HG02759 (cell line): ENCODE data around the gene MIB1.
"Not testable (repeated sequence)": the region's sequence is repeated elsewhere in the genome, so short reads cannot be mapped to it uniquely, and the experiment has no call there.

Source experiments
- ATAC-seq: cut with Tn5 transposase; IDR thresholded peaks from one replicate; pipeline ENCODE4 v1.9.1; 2021; ENCODE audit warnings: mild to moderate bottlenecking, moderate library complexity; ENCODE audit not compliant: unreplicated experiment

Gene MIB1

DNA sequence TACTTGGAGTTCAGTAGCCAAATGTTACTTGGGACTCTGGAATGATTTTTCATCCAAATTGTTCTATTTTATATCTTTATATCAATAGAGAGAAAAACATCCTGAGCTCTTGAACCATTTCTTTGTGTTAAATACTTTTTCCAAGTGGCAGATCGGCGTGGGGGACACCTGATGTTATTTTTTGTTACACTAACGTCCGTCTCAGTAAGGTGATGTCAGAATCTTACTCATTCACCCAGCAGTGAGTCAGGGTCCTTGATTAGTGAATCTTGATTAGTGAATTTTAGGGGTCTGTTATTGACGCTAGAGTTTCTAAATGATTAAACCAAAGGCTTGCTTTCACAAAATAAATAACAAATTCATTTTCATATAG lies 1.7 kb downstream of the MIB1 start:
- ATAC-seq = no peak

DNA sequence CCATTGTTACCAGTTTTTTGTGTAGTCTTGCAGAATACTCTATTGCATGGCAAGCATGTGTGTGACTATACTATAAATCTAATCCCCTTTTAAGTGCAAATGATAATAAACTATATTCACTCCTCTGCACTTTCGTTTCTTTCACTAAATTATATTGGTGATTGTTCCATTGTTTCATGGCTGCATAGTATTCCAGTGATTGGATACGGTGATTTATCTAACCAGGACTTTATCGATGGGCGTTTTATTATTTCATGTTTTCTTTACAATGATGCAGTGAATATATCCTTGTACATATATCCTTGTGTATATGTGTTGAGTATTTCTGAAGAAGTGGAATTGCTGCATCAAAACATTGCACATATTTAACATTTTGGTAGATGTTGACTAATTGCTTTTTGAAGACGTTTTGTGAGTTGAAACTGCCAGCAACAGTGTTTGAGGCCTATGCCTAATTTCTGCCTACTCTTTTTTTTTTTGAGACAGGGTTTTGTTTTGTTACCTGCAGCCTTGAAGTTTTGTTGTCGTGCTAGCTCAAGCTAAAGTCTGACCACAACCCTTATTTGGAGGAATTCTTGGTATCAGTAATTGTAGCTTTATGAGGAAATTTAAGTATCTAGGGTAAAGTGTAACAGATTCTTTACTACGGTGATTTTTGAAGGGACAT lies 2.7 kb downstream of the MIB1 start:
- no peak for ATAC-seq

DNA sequence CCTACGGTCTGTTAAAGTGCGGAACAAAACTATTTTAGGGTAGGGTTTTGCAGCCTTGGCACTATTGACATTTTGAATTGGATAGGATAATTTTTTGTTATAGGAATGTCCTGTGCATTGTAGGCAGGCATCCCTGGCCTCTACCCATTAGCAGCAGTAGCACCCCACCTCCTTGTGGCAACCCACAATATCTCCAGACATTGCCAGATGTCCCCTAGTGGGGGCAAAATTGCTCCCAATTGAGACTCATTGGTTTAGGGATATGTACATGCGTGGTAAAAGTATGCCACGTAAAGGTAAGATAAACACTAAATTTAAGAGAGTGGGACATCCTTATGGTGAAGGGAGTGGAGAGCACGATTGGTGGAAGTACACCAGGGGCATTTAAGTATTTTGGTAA lies 4.6 kb downstream of the MIB1 start:
- no peak for ATAC-seq

DNA sequence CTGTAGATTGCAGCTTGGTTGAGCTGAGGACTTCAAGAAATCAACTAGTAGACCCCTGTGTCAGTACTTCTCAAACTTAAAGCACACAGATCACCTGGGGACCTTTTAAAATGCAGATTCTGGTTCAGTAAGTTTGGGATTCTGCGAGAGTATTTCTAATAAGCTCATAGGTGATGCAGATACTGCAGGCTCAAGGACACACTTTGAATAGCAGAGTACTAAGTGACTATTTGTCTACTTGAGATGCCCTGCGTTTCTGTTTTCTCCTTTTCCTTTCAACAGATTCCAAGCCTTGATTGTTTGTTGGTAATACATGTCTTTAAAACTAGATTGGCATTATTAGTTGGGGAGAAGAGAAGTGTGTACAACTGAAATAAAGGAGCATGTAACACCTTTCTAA lies 6.7 kb downstream of the MIB1 start:
- ATAC-seq = no peak

DNA sequence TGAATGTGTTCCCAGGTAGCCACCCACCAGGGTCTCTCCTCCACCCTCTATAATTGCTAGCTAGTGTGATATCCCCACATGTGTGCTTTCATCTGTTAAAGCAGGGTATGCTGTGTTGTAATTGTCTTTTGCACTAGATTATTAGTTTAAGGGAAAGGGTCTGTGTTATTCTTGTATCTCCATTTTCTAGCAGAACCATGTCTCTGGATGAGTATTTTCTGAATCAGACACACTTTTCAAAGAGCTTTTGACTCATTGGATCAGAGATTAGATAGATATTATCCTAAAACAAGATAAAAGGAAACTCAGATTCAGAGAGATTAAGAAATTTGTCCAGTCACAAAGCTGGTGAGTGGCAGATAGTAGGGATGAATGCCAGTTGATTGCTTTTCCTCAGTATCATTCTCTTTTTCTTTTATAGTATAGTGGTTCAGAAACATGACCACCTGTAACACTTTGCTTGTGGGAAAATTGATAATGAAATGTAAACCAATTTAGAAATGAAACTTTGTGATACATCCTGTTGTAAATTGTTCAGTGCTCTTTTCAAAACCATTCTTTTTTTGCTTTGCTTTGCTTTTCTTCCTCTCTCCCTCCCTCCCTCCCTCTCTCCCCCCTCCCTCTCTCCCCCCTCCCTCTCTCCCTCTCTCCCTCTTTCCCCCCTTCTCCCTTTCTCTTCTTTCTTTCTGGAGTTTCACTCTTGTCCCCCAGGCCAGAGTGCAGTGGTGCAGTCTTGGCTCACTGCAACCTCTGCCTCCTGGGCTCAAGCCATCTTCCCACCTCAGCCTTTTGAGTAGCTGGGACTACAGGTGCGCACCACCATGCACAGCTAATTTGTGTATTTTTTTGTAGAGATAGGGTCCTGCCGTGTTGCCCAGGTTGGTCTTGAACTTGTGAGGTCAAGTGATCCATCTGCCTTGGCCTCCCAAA lies 7.4 kb downstream of the MIB1 start:
- ATAC-seq = no peak

GRCh38 chr18:21757833-21758232 lies 17.2 kb downstream of the MIB1 start:
- ATAC-seq = no peak

GRCh38 chr18:21759836-21760235 lies 19.2 kb downstream of the MIB1 start:
- ATAC-seq = no peak

DNA sequence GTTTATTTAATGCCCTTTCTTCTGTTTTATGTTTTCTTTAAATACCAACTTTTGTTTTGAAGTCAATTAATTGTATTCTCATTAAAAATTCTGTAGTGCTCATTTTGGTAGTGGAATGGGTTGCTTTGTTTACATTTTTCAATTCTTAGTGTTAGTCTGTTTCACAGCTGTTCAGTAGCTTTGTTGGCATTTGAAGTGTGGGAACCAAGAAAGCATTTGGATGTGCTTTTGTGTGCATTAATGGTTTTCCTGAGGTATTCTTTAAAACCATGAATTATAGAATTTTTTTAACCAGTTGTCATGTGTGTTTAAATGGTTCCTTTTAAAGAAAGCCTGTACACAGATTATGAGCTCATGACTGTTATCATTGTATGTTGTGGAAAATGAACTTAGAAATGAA lies 19.7 kb downstream of the MIB1 start:
- ATAC-seq = no peak

DNA sequence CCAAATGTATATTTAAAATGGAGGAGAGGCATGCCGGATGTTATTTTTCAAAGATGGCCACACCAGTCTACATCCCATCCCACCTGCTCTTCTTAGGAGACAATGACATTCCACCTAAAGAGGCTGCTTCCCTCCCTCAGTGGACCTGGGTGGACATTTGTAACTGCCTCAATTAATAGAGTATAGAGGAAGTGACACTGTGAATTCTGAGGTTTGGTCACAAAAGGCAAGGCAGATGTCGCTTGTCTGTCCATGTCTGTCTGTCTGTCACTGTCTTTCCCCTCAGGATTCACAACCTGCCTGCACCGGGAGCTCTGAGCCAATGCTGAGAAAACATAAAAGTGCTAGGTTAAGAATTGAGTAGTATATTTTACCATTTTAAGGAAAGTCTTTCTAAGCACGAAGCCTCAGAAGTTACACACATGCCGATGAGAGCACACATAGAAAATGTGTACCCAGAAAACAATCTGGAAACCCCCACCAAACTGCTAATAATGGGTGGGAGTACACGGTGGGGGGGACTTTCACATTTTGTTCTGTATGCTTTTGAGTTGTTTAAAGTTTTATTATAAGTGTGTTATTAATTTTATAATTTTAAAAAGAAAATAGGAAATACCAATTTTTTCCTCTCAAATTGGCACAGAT lies 21.0 kb downstream of the MIB1 start:
- no peak for ATAC-seq

DNA sequence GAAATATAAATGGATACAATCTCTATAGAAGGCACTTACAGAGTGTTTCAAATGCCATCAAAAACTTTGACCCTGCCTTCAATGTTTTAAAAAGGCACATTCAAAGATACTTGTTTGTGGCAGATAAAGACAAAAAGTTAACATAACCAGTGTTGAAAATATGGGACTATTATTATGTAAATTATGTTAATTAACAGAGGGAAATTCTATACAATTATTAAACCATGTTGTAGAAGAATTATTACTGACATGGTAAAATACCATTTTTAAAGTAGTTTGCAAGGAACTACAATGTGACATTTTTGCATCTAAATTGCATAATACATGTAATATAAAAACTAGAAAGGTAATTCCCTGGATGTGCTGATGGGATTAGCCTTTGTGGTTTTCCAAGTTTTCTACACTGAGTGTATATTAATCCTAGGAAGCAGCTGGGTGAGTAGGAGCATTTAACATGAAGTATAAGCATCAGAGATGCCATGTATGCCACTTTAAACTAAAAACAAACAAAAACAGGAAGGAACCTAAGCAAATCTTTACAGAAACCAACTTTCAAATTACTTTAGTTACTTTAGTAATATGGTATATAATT lies 21.7 kb downstream of the MIB1 start:
- no peak for ATAC-seq

DNA sequence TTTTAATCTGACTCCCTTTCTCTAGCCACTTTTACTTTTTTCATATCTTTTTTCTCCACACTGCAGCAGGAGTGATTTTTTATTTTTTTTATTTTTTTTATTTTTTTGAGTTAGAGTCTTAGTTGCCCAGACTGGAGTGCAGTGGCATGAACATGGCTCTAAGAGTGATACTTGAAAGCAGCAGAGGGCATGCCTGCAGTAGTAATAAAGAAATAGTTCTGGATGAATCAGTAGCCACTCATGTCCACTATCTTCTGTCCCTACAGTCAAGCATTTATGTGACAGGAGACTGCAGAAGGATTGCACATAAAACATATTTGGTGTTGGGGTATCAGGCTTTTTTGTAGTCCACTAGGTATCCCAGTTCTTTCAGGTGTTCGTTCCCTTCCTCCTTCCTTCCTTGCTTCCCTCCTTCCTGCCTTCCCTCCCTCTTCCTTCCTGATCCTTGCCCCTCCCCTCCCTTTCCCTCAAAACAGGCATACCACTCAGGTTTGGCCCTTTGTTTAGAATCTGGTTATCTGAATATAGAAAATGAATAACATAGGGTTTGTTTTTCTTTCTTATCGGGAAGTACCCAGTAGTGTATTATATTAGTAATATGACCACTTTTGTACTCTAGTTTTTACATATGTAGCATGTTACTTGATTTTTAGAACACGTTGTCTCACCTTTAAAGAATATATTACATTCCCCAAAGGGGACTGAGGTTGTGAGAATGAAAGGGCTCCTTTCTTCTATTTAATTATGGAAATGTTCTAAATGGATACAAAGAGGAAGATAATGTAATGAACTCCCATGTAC lies 23.5 kb downstream of the MIB1 start:
- ATAC-seq = no peak

DNA sequence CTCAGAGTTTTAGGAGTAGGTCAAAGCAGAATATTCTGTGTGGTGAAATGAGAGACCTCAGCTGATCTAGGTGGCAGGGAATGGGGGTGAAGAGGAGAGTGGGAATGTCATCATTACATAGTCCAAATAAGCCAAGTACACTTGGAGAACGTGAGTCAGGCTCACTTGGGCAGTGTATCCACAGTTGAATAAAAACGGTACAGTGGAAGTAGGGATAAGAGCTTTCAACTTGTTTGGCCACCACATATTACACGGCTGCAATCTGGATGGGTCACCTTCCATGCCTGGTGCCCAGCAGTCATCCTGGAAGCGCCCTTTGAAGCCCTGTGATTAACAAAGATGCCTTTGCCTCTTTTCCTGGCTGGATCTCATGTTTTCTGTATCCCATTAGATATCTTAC lies 28.6 kb downstream of the MIB1 start:
- ATAC-seq = no peak

GRCh38 chr18:21774722-21775121 lies 34.1 kb downstream of the MIB1 start:
- no peak for ATAC-seq

DNA sequence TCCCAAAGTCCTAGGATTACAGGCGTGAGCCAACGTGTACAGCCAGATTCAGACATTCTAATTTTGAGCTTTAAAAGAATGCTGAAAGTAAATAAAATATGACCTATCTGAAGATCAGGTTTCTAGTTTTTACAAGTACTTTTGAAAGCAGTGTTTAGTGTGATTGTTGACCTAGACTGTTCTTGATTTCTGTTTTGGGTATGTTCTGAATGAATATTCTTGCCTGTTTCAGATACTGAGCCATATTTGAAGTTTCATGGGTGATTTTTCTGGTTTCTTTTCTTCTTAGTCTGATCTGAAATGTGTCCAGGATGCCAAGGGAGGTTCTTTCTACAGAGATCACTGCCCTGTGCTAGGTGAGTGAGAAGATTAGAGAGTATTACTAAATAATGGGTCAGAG lies 37.2 kb downstream of the MIB1 start:
- no peak for ATAC-seq

GRCh38 chr18:21786526-21786925 lies 45.9 kb downstream of the MIB1 start:
- ATAC-seq = no peak

GRCh38 chr18:21796089-21796488 lies 55.5 kb downstream of the MIB1 start:
- not testable (repeated sequence) for ATAC-seq

DNA sequence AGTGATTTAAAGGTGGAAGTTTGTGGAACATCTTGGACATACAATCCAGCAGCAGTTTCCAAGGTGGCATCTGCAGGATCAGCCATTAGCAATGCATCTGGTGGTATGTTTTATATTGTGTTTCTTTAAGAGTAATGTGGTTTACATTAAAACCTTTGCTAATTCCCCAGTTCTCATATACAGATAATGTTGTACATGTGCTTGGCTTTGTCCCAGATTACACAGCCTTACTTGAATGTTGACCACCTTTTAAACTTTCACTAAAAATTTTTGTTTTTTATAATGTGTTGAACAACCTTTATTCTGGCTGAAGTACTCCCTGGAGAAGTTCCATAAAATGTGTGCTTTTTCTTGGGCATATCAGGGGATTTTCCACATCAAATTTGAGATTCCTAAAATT lies 57.5 kb downstream of the MIB1 start:
- no peak for ATAC-seq

- no peak for ATAC-seq
Observed at GRCh38 chr18:21799721-21800120, 59.1 kb downstream of the MIB1 start.

DNA sequence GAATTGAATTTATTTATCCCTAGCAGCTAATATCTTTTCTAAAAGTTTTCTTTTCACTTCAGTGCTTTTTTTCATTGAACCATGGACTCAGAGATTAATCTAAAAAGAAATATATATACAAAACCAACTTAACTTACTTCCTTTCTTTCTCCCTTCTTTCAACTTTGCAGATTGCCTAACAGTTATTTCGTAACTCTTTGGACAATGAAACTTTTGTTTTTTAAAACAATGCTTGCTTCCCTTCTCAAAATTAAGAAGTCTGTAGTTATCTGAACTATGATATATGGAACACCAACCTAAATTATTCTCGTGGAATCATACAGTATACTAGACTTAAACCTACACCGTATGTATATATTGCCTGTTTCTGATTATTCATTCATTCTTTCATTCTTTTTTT lies 62.9 kb downstream of the MIB1 start:
- no peak for ATAC-seq

DNA sequence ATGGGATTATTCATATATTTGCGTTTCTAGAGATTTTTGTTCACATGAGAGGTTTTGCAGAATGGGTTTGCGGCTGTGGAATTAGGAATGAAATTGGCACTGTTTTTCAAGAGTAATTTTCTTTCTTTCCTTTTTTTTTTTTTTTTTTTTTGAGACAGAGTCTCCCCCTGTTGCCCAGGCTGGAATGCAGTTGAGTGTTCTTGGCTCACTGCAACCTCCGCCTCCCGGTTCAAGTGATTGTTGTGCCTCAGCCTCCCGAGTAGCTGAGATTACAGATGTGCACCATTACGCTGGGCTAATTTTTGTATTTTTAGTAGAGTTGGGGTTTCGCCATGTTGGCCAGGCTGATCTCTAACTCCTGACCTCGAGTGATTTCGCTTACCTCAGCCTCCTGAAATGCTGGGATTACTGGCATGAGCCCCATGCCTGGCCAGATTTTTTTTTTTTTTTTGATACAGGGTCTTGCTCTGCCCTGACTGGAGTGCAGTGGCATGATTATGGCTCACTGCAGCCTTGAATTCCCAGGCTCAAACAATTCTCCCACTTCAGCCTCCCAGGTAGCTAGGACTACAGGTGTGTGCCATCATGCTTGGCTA lies 65.3 kb downstream of the MIB1 start:
- no peak for ATAC-seq
